ENCODE measurements around the gene CTTNBP2.

GRCh38 chr7:117808341-117808757 is 64.9 kb downstream of the CTTNBP2 start:
- no peak for TF ChIP-seq POLR2A (IDR thresholded peaks at IDR 0.05; ENCODE audit: low read length)
- TF ChIP-seq GATA1 (IDR thresholded peaks at IDR 0.05; ENCODE audit: low read depth, low read length), result no peak
